ENCODE data around the gene C3orf49.

C3orf49 gene

DNA sequence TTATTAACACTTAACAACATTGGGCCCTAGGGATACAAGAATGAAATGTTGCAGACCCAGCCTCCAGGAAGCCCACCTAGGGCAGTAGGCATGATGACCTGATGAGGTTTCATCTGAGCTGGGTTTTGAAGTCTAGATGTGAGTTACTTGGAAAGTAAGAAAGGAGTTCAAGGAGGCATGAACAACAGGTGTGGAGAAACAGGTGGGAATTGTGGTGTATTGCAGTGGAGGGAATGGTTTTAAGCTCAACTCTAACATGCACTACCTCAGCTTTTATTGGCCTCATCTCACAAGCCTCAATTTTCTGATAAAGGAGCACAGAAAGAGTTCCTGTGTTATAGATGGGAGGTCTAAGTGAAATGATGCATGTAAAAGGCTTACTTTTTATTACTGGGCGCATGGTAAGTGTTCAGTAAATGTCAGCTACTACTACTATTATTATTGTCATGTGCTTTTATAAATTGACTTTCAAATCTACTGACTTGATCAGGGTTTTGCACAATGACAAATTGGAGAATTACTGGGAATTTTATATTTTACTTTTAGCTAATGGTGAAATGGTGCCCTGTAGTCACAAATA lies 73.8 kb downstream of the C3orf49 start:
- no peak for DNase-seq

DNA sequence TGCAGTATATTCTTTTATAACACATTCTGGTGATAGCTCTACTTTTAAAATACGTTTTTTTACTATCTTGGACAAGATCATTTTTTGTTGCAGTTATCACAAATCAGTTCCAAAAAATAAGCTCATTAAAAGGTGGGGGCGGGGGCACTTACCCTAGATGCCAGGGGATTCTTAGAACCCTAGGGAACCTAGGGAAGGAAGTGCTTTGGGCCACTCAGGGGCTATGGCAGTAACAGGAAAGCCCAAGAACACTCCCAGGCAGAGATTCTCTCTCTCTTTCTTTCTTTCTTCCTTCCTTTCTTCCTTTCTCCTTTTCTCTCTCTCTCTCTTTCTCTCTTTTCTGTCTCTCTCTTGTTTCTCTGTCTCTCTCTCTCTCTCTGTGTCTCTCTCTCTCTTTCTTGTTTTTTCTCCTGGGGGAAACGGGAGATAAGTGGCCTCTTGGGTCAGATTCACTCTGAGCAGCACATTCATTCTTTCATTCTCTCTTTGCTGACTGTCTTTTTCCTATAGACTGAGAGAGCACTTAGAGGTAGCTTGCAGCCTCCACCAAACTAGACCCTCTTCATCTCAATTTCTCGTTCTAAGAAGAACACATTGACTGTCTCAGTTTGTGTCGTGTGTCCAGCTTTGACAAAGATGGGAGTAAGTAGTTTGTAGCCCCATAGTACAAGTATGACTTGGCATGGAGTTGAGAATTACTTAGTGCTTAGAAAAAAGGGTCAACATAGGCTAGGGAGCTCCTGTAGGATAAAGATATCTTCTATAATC lies 76.5 kb downstream of the C3orf49 start:
- no peak for DNase-seq

DNA sequence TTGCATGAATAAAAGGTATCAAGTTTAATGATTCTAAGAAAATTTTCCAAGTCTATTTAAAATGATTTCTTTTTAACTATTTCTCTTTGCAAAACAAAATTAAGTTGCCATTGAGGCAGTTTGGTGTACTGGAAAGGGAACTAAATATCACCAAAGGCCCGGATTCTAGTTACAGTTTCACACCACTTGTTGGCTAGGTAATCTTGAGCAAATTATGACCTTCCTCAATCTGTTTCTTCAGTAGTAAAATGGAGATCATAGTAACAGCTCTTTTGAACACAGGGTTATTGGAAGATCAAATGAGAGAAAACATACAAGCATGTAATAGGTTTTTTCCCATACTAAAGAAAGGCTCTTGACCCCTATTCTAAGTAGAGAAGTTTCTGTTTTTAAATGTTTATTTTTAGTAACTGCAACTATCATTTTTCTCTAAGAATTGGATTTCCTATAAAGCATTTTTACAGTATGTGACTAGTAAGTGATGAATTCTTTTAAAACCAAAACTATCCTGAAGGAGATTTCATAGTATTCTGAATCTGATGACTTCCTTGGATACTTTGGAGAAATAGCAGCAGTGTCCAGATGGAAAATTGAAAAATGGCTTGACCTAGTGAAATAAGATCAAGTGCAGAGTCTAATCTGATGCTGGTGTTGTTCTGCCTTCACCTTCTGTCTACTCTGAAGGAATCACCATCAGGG lies 77.4 kb downstream of the C3orf49 start:
- no peak for DNase-seq
